Kidney (tissue), 14 donors: ENCODE data around the gene INVS. TPM values are rescaled to one million over a fixed set of nuclear protein-coding genes. Genes with fewer than 3 reads are reported as not detected.

ENCODE experiments used
- DNase-seq, 5 donors: peaks; one replicate each; pipeline ENCODE4 v3.0.0-alpha.2; 2013 to 2020
- FAIRE-seq: peaks from 2 replicates; lab custom pipeline; 2012; peaks lifted over from hg19 to GRCh38; lab: Jason Lieb, UNC
- H3K27ac ChIP-seq, 2 donors: one replicate each; pipeline ENCODE4 v1.7.0; 2013; ENCODE audit warnings: low read depth in 2 of 2, low read length in 2 of 2, inconsistent platforms in 1 of 2
- H3K27me3 ChIP-seq: one replicate; pipeline ENCODE4 v1.7.1; 2013; ENCODE audit warnings: low read length, inconsistent platforms; ENCODE audit not compliant: control insufficient read depth, insufficient read depth
- H3K36me3 ChIP-seq, 3 donors: one replicate each; pipeline versions ENCODE4 v1.7.0 to v1.7.1; 2013; ENCODE audit warnings: low read length in 3 of 3, control low read depth in 1 of 3, inconsistent platforms in 1 of 3; ENCODE audit not compliant: insufficient read depth in 3 of 3, control insufficient read depth in 2 of 3
- H3K4me1 ChIP-seq, 3 donors: one replicate each; pipeline versions ENCODE4 v1.7.0 to v1.7.1; 2013; ENCODE audit warnings: low read length in 3 of 3, inconsistent platforms in 1 of 3, low read depth in 1 of 3; ENCODE audit not compliant: control insufficient read depth in 2 of 3, insufficient read depth in 2 of 3
- H3K4me3 ChIP-seq, 3 donors: one replicate each; pipeline versions ENCODE4 v1.7.0 to v1.8.1; 2013; ENCODE audit warnings: low read length in 3 of 3, control low read depth in 1 of 3, inconsistent platforms in 1 of 3
- H3K9ac ChIP-seq, 3 donors: one replicate each; pipeline versions ENCODE4 v1.7.0 to v1.7.1; 2013; ENCODE audit warnings: low read length in 3 of 3, control low read depth in 1 of 3, inconsistent platforms in 1 of 3
- H3K9me3 ChIP-seq, 3 donors: one replicate each; pipeline versions ENCODE4 v1.7.0 to v1.7.1; 2013; ENCODE audit warnings: low read length in 3 of 3, control low read depth in 1 of 3, inconsistent platforms in 1 of 3; ENCODE audit not compliant: control insufficient read depth in 2 of 3, insufficient read depth in 1 of 3
- intact Hi-C: fragments of 100-400 bp; cut with DNase I; formaldehyde crosslinking; loops from one replicate; pipeline ENCODE4 v1.11.1; 2022
- polyA plus RNA-seq: library from polyadenylated mRNA; stranded (reverse); fragments of 350-450 nt; fragmentation: Illumina TruSeq; extraction: RNeasy Lipid Tissue Mini Kit (QIAGEN cat#74804); gene quantifications from one replicate; pipeline ENCODE4 v1.2.3, GENCODE V29; 2014; ENCODE audit warnings: low read depth, low replicate concordance; ENCODE audit not compliant: insufficient read depth
- total RNA-seq: library from RNA; stranded (reverse); fragmentation: NEBNext Ultra II Directional; extraction: Animal tissue kit (Norgen Biotek cat#: 25700); gene quantifications from one replicate; pipeline ENCODE4 v1.2.1, GENCODE V29; 2021
- TF ChIP-seq, protein P1 (sequence below): IDR thresholded peaks from 3 replicates; pipeline ENCODE4 v1.5.1; 2012; ENCODE audit warnings: mild to moderate bottlenecking, moderate library complexity, borderline replicate concordance; ENCODE audit not compliant: insufficient read depth; ENCODE audit errors: extremely low read depth
- donor health status: control.
- donor health status: control.
- donor health status: control.
- donor health status: control.
- donor health status: control.
- donor health status: DM: yes; HTN: yes; CAD: no.
- donor health status: Normal renal cell carcinoma (clear cell type).

The INVS gene
- total and polyA plus RNA-seq, 2 donors from 2014 or later, result 7.1 to 19.7 TPM

DNA sequence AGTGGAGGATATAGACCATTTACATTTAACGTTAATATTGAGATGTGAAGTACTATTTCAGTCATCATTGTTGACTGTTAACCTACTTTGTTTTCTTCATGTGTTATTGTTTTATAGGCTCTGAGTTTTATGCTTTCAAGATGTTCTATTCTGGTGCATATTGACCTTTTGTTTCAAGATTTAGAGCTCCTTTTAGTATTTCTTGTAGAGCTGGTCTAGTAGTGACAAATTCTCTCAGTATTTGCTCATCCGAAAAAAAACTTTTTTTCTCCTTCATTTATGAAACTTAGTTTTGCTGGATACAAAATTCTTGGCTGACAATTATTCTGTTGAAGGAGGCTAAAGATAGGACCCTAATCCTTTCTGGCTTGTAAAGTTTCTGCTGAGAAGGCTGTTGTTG is 91.3 kb downstream of the INVS start:
- no peak for DNase-seq
- peaks cover 0 to 30% (median 5%) of the 10 kb centered on the region in 3 donors for H3K9me3 ChIP-seq
- no peak overlapping the region for H3K4me3 ChIP-seq
- H3K36me3 ChIP-seq, result no peaks in the 10 kb centered on the region
- TF ChIP-seq, protein P1, sequence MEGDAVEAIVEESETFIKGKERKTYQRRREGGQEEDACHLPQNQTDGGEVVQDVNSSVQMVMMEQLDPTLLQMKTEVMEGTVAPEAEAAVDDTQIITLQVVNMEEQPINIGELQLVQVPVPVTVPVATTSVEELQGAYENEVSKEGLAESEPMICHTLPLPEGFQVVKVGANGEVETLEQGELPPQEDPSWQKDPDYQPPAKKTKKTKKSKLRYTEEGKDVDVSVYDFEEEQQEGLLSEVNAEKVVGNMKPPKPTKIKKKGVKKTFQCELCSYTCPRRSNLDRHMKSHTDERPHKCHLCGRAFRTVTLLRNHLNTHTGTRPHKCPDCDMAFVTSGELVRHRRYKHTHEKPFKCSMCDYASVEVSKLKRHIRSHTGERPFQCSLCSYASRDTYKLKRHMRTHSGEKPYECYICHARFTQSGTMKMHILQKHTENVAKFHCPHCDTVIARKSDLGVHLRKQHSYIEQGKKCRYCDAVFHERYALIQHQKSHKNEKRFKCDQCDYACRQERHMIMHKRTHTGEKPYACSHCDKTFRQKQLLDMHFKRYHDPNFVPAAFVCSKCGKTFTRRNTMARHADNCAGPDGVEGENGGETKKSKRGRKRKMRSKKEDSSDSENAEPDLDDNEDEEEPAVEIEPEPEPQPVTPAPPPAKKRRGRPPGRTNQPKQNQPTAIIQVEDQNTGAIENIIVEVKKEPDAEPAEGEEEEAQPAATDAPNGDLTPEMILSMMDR, result no peak
- no peak overlapping the region for H3K9ac ChIP-seq
- no peaks in the 10 kb centered on the region for H3K4me1 ChIP-seq
- H3K27ac ChIP-seq, result no peak overlapping the region
- FAIRE-seq, result no peak
- intact Hi-C loops, result no loop called here
- H3K27me3 ChIP-seq, result no peaks in the 10 kb centered on the region

DNA sequence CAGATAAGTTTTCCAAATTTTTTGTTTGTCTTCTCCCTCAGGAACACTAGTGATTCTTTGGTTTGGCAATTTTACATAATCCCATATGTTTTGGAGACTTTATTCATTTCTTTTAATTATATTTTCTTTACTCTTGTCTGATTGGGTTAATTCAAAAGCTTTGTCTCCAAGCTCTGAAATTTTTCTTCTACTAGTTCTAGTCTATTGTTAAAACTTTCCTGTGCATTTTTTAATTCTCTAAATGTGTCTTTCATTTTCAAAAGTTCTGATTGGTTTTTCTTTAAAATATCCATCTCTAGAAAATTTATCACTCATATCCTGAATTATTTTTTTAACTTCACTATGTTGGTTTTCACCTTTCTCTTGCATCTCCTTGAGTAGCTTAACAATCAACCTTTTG is 92.2 kb downstream of the INVS start:
- H3K9me3 ChIP-seq, result peaks cover 0 to 30% (median 5%) of the 10 kb centered on the region in 3 donors
- H3K4me1 ChIP-seq, result no peaks in the 10 kb centered on the region
- TF ChIP-seq, protein P1, result no peak
- FAIRE-seq (no peak), DNase-seq (no peak)
- no peaks in the 10 kb centered on the region for H3K27me3 ChIP-seq
- H3K36me3 ChIP-seq, result no peaks in the 10 kb centered on the region
- H3K27ac ChIP-seq, result no peak overlapping the region
- no peak overlapping the region for H3K4me3 ChIP-seq
- no peak overlapping the region for H3K9ac ChIP-seq
- intact Hi-C loops, result no loop called here

DNA sequence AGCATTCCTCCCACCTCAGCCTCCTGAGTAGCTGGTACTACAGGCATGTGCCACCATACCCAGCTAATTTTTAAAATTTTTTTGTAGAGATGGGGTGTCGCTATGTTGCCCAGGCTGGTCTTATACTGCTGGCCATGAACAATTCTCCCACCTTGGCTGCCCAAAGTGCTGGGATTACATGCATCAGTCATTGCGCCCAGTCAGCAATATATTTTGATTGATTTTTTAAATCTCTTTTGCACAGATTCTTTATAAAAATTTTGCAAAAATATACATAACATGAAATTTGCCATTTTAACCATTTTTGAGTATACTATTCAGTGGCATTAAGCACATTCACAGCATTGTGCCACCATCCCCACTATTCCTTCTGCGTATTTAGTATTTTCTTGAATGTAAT is 94.0 kb downstream of the INVS start:
- Histone ChIP-seq H3K4me3 (no peak overlapping the region), H3K9ac (no peak overlapping the region), H3K27me3 (no peaks in the 10 kb centered on the region), H3K9me3 (peaks cover 0 to 26% (median 5%) of the 10 kb centered on the region in 3 donors), H3K27ac (no peak overlapping the region), H3K4me1 (no peaks in the 10 kb centered on the region), H3K36me3 (no peaks in the 10 kb centered on the region)
- intact Hi-C loops, result no loop called here
- DNase-seq (no peak), FAIRE-seq (no peak)
- TF ChIP-seq, protein P1, result no peak

DNA sequence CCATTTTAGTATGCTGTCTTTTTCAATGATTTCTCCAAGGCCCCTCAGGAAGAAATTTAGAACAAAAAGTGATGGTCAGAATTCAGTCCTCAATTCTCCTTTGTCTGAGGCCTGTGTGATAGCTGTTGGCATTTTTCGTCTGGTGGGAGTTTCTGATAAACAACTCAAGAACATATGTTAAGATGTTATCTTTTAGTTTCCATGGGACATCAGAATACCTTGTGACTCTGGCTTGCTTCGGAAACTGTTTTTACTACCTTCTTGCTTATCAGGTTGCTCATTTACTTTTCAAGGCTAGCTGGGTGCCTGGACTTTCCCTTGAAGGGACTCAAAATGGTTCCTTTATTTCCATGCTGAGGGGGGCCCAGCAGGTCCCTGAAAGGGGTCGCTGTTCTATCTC is 97.2 kb downstream of the INVS start:
- peaks cover 0 to 5% (median 0%) of the 10 kb centered on the region in 3 donors for H3K9me3 ChIP-seq
- intact Hi-C loops, result no loop called here
- FAIRE-seq, result no peak
- DNase-seq, result no peak
- no peak overlapping the region for H3K4me3 ChIP-seq
- no peak overlapping the region for H3K27ac ChIP-seq
- H3K36me3 ChIP-seq, result no peaks in the 10 kb centered on the region
- H3K4me1 ChIP-seq, result no peaks in the 10 kb centered on the region
- no peak overlapping the region for H3K9ac ChIP-seq
- TF ChIP-seq, protein P1, result no peak
- no peaks in the 10 kb centered on the region for H3K27me3 ChIP-seq
